Left ventricle myocardium inferior (tissue), 1 donor: ENCODE results near the gene EIF3I. TPM values are rescaled to one million over a fixed set of nuclear protein-coding genes. Genes with fewer than 3 reads are reported as not detected.

Source experiments
- DNase-seq: peaks from one replicate; pipeline ENCODE4 v3.0.0-alpha.2; 2020
- H3K27ac ChIP-seq: fragments of 200-600 bp; replicated peaks from 2 replicates; pipeline ENCODE4 v1.8.0; 2021
- H3K27me3 ChIP-seq: fragments of 200-600 bp; 2 replicates; pipeline ENCODE4 v1.8.0; 2021; ENCODE audit warnings: low read depth
- H3K36me3 ChIP-seq: fragments of 200-600 bp; 2 replicates; pipeline ENCODE4 v1.8.0; 2021
- H3K4me1 ChIP-seq: fragments of 200-600 bp; 2 replicates; pipeline ENCODE4 v1.8.0; 2021
- H3K4me3 ChIP-seq: fragments of 200-600 bp; 2 replicates; pipeline ENCODE4 v1.8.0; 2021; ENCODE audit warnings: mild to moderate bottlenecking, moderate library complexity
- H3K9me3 ChIP-seq: fragments of 200-600 bp; replicated peaks from 2 replicates; pipeline ENCODE4 v1.8.0; 2021
- intact Hi-C: fragments of 100-400 bp; cut with micrococcal nuclease; formaldehyde crosslinking; loops from one replicate; pipeline ENCODE4 v1.11.0; 2022
- total RNA-seq: library from RNA; stranded (reverse); fragmentation: NEBNext Ultra II Directional; extraction: Animal tissue kit (Norgen Biotek cat#: 25700); gene quantifications from one replicate; pipeline ENCODE4 v1.2.1, GENCODE V29; 2021
- TF ChIP-seq, protein P1 (sequence below): fragments of 200-600 bp; IDR thresholded peaks from 2 replicates; pipeline ENCODE4 v1.8.0; 2021; ENCODE audit warnings: antibody characterized with exemption, mild to moderate bottlenecking, borderline replicate concordance
- donor health status: DM: no; HTN: yes; CAD: no; lungs with severe emphysema.

EIF3I gene
- total RNA-seq, 1 donor from 2014 or later, result 91.1 TPM

DNA sequence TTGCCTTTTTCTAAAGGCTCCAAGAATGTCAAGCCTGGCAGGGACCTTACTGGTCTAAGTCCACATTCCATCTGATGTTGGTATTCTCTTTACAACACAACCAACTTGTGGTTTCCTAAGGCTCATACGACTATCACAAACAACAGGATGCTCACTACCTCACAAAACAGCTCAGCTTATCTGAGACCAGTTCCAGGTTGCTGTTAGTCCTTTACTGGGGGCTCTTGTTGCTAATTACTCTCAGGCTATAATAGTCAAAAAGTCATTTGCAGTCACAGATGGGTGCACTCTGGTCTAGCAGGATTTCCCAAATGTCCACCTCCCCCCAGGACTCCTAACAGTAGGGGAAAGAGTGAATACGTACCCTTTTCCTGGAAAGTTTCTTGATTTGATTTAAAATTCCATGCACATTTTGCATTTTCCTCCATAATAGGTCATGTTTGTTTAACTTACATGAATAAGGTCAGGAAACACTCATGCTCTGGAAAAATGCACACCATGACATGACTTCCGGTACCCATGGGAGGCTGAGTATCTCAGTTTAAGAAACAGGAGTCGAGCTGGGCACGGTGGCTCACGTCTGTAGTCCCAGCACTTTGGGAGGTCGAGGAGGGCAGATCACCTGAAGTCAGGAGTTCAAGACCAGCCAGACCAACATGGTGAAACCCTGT lies 44.8 kb downstream of the EIF3I start:
- H3K4me1 ChIP-seq, result peaks cover 3% of the 10 kb centered on the region
- H3K27ac ChIP-seq, result no peak overlapping the region
- DNase-seq, result no peak
- TF ChIP-seq, protein P1, sequence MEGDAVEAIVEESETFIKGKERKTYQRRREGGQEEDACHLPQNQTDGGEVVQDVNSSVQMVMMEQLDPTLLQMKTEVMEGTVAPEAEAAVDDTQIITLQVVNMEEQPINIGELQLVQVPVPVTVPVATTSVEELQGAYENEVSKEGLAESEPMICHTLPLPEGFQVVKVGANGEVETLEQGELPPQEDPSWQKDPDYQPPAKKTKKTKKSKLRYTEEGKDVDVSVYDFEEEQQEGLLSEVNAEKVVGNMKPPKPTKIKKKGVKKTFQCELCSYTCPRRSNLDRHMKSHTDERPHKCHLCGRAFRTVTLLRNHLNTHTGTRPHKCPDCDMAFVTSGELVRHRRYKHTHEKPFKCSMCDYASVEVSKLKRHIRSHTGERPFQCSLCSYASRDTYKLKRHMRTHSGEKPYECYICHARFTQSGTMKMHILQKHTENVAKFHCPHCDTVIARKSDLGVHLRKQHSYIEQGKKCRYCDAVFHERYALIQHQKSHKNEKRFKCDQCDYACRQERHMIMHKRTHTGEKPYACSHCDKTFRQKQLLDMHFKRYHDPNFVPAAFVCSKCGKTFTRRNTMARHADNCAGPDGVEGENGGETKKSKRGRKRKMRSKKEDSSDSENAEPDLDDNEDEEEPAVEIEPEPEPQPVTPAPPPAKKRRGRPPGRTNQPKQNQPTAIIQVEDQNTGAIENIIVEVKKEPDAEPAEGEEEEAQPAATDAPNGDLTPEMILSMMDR, result no peak
- no peaks in the 10 kb centered on the region for H3K9me3 ChIP-seq
- peaks cover 14% of the 10 kb centered on the region for H3K27me3 ChIP-seq
- H3K4me3 ChIP-seq, result no peak overlapping the region
- intact Hi-C loops, result no loop called here
- no peaks in the 10 kb centered on the region for H3K36me3 ChIP-seq

DNA sequence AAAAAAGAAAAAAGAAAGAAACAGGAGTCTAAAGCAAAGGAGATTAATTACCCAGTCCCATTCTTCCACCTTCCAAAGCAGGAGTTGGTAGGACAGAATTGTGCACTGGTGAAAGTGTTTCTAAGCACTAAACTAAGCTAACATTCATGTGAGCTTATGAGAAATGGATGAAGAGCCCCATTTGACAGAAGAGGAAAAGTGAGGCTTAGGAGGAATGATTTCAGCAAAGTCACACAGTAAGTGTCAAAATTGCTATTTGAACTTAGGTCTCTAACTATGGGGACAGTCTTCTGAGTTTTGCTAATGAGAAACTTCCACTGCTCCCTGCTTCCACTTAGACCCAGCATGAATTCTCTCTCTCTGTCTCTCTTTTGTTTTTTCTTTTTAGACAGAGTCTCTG lies 47.5 kb downstream of the EIF3I start:
- DNase-seq, result no peak
- Histone ChIP-seq H3K27ac (no peak overlapping the region), H3K4me1 (peaks cover 3% of the 10 kb centered on the region), H3K4me3 (no peak overlapping the region), H3K9me3 (no peaks in the 10 kb centered on the region), H3K27me3 (peaks cover 34% of the 10 kb centered on the region), H3K36me3 (no peaks in the 10 kb centered on the region)
- intact Hi-C loops, result no loop called here
- TF ChIP-seq, protein P1, result no peak

DNA sequence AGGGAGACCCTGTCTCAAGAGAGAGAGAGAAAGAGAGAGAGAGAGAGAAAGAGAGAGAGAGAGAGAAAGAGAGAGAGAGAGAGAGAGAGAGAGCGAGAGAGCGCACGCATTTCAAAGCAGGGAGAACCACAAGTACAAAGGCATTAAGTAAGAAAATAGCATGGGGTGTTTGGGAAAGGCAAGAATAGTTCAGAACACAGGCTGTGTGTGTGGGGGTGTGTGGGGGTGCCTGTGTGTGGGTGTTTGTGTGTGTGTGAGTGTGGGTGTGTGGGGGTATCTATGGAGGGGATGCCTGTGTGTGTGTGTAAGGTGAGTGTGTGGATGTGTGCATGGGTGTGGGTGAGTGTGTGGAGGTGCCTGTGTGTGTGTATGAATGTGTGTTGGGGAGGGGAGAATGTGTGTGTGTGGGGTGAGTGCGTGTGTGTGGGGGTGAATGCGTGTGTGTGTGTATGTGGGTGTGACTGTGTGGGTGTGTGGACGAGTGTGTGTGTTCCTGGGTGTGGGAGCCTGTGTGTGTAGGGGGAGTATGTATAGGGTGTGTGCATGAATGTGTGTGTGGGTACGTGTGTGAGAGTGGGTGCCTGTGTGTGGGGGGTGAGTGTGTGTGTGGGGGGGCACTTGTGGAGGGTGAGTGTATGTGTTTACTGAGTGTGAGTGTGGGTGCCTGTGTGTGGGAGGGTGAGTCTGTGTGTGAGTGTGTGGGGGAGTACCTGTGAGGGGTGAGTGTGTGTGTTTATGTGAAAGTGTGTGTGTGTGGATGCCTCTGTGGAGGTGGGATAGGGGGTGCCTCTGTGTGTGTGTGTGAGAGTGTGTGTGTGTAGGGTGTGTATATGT lies 50.6 kb downstream of the EIF3I start:
- intact Hi-C loops, result no loop called here
- Histone ChIP-seq H3K27ac (no peak overlapping the region), H3K36me3 (no peaks in the 10 kb centered on the region), H3K4me3 (no peak overlapping the region), H3K9me3 (no peaks in the 10 kb centered on the region), H3K4me1 (peaks cover 4% of the 10 kb centered on the region), H3K27me3 (peaks cover 64% of the 10 kb centered on the region)
- TF ChIP-seq, protein P1, result no peak
- no peak for DNase-seq

GRCh38 chr1:32273391-32274208 lies 51.4 kb downstream of the EIF3I start:
- DNase-seq, result no peak
- TF ChIP-seq, protein P1, result no peak
- H3K27me3 ChIP-seq, result peaks cover 66% of the 10 kb centered on the region

DNA sequence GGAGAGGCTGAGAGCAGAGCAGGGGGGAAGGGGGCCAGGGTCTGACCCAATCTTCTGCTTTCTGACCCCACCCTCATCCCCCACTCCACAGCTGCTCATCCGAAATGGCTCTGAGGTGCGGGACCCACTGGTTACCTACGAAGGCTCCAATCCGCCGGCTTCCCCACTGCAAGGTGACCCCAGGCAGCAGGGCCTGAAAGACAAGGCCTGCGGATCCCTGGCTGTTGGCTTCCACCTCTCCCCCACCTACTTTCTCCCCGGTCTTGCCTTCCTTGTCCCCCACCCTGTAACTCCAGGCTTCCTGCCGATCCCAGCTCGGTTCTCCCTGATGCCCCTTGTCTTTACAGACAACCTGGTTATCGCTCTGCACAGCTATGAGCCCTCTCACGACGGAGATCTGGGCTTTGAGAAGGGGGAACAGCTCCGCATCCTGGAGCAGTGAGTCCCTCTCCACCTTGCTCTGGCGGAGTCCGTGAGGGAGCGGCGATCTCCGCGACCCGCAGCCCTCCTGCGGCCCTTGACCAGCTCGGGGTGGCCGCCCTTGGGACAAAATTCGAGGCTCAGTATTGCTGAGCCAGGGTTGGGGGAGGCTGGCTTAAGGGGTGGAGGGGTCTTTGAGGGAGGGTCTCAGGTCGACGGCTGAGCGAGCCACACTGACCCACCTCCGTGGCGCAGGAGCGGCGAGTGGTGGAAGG lies 52.6 kb downstream of the EIF3I start:
- Histone ChIP-seq H3K27ac (no peak overlapping the region), H3K4me3 (no peak overlapping the region), H3K4me1 (peaks cover 4% of the 10 kb centered on the region), H3K9me3 (no peaks in the 10 kb centered on the region), H3K36me3 (no peaks in the 10 kb centered on the region), H3K27me3 (peaks cover 66% of the 10 kb centered on the region)
- intact Hi-C loops, result no loop called here
- TF ChIP-seq, protein P1, result no peak
- DNase-seq, result no peak

More at GRCh38 chr1:32273391-32274208, 51.4 kb downstream of the EIF3I start:
- no peaks in the 10 kb centered on the region for H3K36me3 ChIP-seq
- H3K4me1 ChIP-seq, result peaks cover 4% of the 10 kb centered on the region
- no peaks in the 10 kb centered on the region for H3K9me3 ChIP-seq
- intact Hi-C loops, result no loop called here
- H3K27ac ChIP-seq, result no peak overlapping the region
- no peak overlapping the region for H3K4me3 ChIP-seq
